GM19468 (cell line): ENCODE results near the gene PLOD3.

Experiments used
- ATAC-seq: cut with Tn5 transposase; IDR thresholded peaks from one replicate; pipeline ENCODE4 v1.9.1; 2021; ENCODE audit warnings: mild to moderate bottlenecking, moderate library complexity, moderate number of reproducible peaks; ENCODE audit not compliant: unreplicated experiment; ENCODE audit errors: extremely low read depth

The PLOD3 gene

DNA sequence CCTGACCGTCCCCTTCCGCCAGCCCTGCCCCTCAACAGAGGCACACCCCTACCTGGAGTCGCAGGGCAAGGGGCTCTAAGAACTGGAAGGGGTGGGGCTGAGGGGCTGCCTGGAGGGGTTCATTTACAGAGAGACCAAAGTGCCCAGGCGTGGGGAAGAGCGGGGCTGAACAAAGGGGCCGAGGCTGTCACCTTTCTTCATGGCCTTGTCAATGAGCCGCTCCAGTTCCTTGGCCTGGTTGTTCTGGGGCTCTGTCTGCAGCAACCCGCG is 22.5 kb upstream of the PLOD3 start:
- no peak for ATAC-seq

DNA sequence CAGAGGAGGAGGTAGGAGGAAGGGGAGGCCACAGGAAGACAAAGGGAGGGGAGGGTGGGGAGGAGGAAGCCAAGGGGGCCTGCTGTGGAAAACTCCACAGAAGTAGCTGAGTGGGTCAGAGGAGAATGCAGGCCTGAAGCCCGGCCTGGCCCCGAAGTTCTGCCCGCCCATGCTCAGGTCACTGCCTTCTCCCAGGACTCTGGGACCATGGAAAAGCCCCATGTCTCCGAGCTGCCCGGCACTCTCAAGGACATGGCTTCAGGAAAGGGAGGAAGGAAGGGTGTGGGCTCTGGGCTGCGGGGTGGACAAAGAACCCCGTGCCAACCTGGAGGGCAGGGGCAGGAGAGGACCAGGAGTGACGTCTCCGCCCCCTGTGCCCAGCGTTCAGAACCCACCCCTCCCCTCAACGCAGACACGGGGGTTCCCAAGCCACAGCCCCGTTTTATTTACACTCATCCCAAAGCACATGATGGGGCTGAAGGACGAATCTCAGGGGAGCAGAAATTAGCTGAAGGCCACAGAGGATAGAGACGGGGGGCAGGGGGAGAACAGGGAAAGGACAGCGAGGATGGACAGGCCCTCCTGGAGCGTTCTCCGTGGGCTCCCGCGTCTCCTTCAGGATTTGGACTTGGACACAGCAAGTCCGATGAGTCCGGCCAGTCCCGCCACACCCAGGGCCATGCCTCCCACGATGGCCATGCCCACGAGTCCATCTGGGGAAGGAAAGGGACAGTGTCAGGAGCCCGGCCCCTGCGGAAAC is 22.0 kb upstream of the PLOD3 start:
- ATAC-seq, result no peak

GRCh38 chr7:101238226-101239182 is 21.1 kb upstream of the PLOD3 start:
- ATAC-seq, result no peak

DNA sequence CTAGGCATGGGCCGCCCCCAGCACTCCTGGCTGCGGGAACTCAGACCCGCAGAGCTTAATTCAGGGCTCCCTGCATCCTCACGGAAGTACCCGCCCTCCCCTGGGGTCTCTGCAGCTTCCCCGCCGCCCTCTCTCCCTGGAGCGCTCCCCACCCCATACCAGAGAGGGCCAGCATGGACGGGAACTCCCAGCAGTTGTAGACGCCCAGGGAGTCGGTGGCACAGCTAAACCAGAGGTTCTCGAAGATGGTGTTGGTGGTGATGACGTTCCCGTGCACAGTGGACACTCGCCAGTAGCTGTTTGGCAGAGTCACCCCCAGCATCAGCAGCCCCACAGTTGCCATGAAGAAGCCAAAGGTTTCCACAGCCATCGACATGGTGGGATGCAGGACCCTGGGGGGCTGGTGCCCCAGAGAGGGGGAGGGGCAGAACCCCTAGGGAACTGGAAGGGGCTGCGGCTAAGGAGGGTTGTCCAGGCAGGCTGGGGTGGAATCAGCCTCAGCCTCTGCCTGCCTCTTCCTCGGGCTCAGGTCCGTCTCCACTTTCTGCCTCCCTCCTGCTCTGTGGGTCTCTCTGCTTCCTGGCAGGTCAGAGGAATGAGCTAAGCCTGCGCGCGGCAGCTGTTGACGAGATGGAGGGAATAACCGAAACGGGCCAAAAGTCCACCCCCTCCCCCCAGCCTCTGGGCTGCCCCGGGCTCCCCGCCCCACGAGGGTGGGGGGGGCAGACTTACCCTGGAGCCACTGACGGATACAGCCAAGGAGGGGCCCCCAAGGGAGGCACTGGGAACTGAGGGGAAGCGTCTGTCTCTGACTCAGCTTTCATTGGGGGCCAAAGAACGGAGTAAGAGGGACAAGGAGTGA is 20.1 kb upstream of the PLOD3 start, which contains the start of gene CLDN15:
Gene CLDN15 (minus strand): TSS at position 597 of the 862 bp plus-strand sequence. CDS start 221 bp downstream, at position 376.
- no peak for ATAC-seq

DNA sequence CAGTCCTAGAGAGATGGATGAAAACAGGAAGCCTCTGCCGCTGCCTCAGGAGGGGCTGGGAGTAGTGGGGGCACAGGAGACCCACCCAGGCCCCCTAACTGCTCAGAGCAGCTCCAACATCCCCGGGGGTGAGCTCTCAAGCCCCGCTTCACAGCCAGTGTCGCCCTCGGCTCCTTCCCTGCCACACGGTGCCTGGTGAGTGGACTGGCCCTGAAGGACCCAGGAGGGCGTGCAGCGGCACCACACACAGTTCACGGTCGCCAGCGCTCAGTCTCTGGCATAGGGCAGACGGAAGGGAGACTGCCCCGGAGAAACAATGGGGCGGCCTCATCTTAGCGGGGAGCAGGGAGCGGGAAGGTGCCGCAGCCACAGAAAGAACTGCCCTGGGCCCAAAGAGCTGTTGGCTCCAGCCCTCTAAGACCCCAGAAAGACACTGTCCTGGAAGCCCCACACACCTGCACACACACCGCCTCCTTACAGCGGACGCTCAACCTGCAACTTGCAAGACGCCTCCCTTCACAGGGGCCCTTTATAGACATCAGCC is 19.0 kb upstream of the PLOD3 start:
- ATAC-seq, result no peak

GRCh38 chr7:101235522-101235921 is 18.1 kb upstream of the PLOD3 start:
- no peak for ATAC-seq

GRCh38 chr7:101235050-101235449 is 17.7 kb upstream of the PLOD3 start:
- ATAC-seq, result no peak

GRCh38 chr7:101234636-101235035 is 17.3 kb upstream of the PLOD3 start:
- ATAC-seq, result no peak

GRCh38 chr7:101233907-101234547 is 16.6 kb upstream of the PLOD3 start:
- ATAC-seq, result no peak

DNA sequence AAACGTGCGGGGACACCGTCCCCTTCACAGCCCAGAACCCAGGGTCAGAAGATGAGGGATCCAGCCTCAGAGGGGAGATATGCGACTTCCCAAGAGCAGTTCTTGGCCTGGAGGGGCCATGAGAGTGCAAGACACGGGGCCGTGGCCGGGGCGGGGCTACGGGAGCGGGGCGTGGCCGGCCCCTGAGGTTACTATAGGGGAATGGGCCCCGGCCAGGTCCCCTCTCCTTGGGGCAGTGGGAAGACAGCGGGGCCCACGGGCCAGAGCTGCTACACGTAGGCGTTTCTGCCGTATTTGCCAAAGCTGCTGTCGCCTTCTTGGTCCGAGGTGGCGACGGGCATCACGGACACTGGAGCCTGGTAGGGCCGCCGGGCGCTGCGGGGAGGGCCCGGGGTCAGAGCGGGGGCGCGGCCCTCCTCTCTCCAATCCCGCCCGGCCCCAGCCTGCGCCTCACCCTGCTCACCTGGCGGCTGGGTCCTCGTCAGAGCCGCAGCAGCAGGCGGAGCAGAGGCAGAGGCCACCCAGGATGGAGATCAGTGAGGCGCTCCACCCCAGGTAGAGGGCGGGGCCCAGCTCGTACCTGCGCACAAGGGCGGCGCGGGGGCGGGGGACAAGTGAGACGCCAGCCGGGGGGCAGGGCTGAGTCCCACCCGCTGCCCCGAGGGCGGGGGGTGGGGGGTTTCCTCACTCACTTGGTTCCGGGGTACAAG is 14.9 kb upstream of the PLOD3 start:
- no peak for ATAC-seq

DNA sequence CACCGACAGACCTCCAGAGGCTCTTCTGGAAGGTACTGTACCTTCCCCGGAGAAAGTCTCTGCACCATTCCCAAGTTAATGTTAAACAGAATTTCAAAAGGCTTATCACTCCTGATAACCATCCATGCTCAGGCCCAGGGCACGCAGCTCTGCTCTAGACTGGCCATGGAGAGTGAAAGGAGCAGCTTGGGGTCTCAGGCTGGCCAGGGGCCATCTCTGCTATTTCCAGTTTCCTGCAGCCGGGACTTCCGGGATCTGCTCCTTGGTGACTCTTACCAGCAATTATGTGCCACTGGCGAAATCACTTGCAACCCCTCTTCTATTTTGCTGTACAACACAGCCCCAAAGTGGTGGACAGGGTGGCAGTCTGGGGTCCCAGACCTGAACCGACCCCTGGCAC is 14.3 kb upstream of the PLOD3 start:
- no peak for ATAC-seq

- no peak for ATAC-seq
Measured at GRCh38 chr7:101226721-101227120, 9.3 kb upstream of the PLOD3 start.

- ATAC-seq, result no peak
Measured at GRCh38 chr7:101225650-101226049, 8.3 kb upstream of the PLOD3 start.

GRCh38 chr7:101223528-101223927 is 6.1 kb upstream of the PLOD3 start:
- no peak for ATAC-seq

DNA sequence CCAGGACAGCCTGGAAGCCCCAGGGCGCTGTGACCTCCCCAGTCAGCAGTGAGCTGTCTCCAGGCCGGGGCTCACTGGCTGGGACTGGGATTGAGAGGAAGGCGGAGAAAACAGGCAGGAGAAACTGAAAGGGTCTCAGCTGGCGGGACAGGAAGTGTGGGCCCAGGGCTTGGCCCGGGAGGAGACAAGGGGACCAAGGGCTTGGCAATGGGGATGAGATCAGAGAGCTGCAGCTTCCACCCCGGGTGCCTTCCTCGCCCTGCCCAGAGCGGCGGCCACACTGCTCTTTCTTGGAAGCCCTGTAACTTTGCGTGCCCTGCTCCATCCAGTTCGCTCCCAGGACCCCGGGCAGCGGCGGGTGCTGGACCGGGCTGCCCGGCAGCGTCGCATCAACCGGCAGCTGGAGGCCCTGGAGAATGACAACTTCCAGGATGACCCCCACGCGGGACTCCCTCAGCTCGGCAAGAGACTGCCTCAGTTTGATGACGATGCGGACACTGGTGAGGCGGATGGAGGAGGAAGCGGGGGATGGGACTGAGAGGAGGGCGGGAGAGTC is 5.0 kb upstream of the PLOD3 start:
- no peak for ATAC-seq

DNA sequence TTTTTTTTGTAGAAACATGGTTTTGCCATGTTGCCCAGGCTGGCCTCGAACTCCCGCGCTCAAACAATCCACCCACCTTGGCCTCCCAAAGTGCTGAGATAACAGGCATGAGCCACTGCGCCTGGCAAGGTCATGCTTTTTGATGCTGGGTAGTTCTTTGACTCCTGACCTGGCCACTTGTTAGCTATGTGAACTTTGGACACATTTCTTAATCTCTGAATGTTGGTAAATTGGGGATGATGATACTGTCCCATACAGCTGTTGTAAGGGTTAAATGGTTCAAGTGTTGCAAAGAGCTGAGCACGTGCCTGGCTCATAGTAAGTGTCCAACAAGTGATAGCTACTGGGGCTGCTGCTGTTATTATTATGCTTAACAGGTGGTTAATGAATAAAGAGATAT is 2.9 kb upstream of the PLOD3 start:
- no peak for ATAC-seq

- ATAC-seq, result no peak
Measured at GRCh38 chr7:101218236-101219125, 1.1 kb upstream of the PLOD3 start.

DNA sequence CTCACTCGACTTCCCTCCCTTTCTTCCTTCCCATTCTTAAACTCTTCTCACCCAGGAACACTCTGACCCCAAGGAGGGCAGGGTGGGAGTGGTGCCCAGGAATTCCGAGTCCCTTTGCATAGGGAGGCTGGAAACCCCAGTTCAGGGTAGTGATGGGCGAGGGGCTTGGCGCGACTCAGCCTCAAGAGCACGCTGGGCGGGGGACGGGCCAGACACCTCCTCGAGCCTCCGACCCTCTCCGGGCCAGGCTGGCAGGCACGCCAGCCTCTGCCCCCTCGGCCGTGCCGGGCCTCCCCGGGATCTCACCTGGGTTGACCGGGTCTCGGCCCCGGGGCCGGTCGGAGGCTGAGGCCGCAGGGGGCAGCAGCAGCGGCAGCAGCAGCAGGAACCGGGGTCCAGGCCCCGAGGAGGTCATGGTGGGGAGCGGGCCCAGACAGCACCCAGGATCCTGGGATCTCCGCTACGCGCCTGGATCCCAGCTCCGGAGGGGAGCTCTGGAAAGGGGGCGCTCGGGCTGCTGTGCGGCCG is 457 bp downstream of the PLOD3 start:
- no peak for ATAC-seq
